ENCODE measurements around the gene TEAD1.

TEAD1 gene

GRCh38 chr11:12975195-12975594 lies 301.0 kb downstream of the TEAD1 start:
- Histone ChIP-seq H3K9me3 (ENCODE audit: control insufficient read depth, insufficient read depth, low read length) (no peaks in the 10 kb centered on the region), H3K79me2 (ENCODE audit: control insufficient read depth, low read length) (no peaks in the 10 kb centered on the region), H3F3A (ENCODE audit: control insufficient read depth, insufficient read depth) (no peaks in the 10 kb centered on the region), H3K9me2 (replicated peaks; ENCODE audit: control insufficient read depth, low read length) (no peaks in the 10 kb centered on the region), H3K27ac (ENCODE audit: low read depth, low read length) (no peak overlapping the region), H3K27me3 (ENCODE audit: control insufficient read depth, low read length) (no peaks in the 10 kb centered on the region), H3K36me3 (ENCODE audit: control insufficient read depth, low read length) (no peaks in the 10 kb centered on the region), H3K4me3 (ENCODE audit: low read length) (no peak overlapping the region), H3K4me2 (ENCODE audit: low read length) (no peak overlapping the region), H4K20me1 (ENCODE audit: control insufficient read depth, insufficient read depth, low read depth, low read length) (no peaks in the 10 kb centered on the region), H3K4me1 (ENCODE audit: control insufficient read depth, low read length) (no peaks in the 10 kb centered on the region)
- no peak for TF ChIP-seq EZH2phosphoT487 (IDR thresholded peaks at IDR 0.05; ENCODE audit: borderline replicate concordance, low read length)
- no peak for TF ChIP-seq CTCF (IDR thresholded peaks at IDR 0.05; ENCODE audit: low read depth, low read length, poor library complexity, severe bottlenecking)

GRCh38 chr11:12979928-12980689 lies 305.9 kb downstream of the TEAD1 start:
- no peak for TF ChIP-seq EZH2phosphoT487 (IDR thresholded peaks at IDR 0.05; ENCODE audit: borderline replicate concordance, low read length)
- TF ChIP-seq CTCF (IDR thresholded peaks at IDR 0.05; ENCODE audit: low read depth, low read length, poor library complexity, severe bottlenecking), result no peak
- H3K27me3 ChIP-seq (ENCODE audit: control insufficient read depth, low read length), result no peaks in the 10 kb centered on the region
- no peaks in the 10 kb centered on the region for H3K36me3 ChIP-seq (ENCODE audit: control insufficient read depth, low read length)
- no peak overlapping the region for H3K4me2 ChIP-seq (ENCODE audit: low read length)
- H3K27ac ChIP-seq (ENCODE audit: low read depth, low read length), result no peak overlapping the region
- no peaks in the 10 kb centered on the region for H3K9me2 ChIP-seq (replicated peaks; ENCODE audit: control insufficient read depth, low read length)
- H4K20me1 ChIP-seq (ENCODE audit: control insufficient read depth, insufficient read depth, low read depth, low read length), result no peaks in the 10 kb centered on the region
- no peaks in the 10 kb centered on the region for H3K9me3 ChIP-seq (ENCODE audit: control insufficient read depth, insufficient read depth, low read length)
- H3K4me3 ChIP-seq (ENCODE audit: low read length), result no peak overlapping the region
- no peaks in the 10 kb centered on the region for H3K79me2 ChIP-seq (ENCODE audit: control insufficient read depth, low read length)
- H3F3A ChIP-seq (ENCODE audit: control insufficient read depth, insufficient read depth), result no peaks in the 10 kb centered on the region
- H3K4me1 ChIP-seq (ENCODE audit: control insufficient read depth, low read length), result no peaks in the 10 kb centered on the region

- no peaks in the 10 kb centered on the region for H3K9me2 ChIP-seq (replicated peaks; ENCODE audit: control insufficient read depth, low read length)
- H3K27me3 ChIP-seq (ENCODE audit: control insufficient read depth, low read length), result no peaks in the 10 kb centered on the region
- no peak overlapping the region for H3K27ac ChIP-seq (ENCODE audit: low read depth, low read length)
- H4K20me1 ChIP-seq (ENCODE audit: control insufficient read depth, insufficient read depth, low read depth, low read length), result no peaks in the 10 kb centered on the region
- H3K4me3 ChIP-seq (ENCODE audit: low read length), result no peak overlapping the region
- H3K36me3 ChIP-seq (ENCODE audit: control insufficient read depth, low read length), result no peaks in the 10 kb centered on the region
- no peaks in the 10 kb centered on the region for H3K79me2 ChIP-seq (ENCODE audit: control insufficient read depth, low read length)
- no peaks in the 10 kb centered on the region for H3K9me3 ChIP-seq (ENCODE audit: control insufficient read depth, insufficient read depth, low read length)
- no peak overlapping the region for H3K4me2 ChIP-seq (ENCODE audit: low read length)
- no peaks in the 10 kb centered on the region for H3K4me1 ChIP-seq (ENCODE audit: control insufficient read depth, low read length)
- no peaks in the 10 kb centered on the region for H3F3A ChIP-seq (ENCODE audit: control insufficient read depth, insufficient read depth)
- TF ChIP-seq EZH2phosphoT487 (IDR thresholded peaks at IDR 0.05; ENCODE audit: borderline replicate concordance, low read length), result no peak
- no peak for TF ChIP-seq CTCF (IDR thresholded peaks at IDR 0.05; ENCODE audit: low read depth, low read length, poor library complexity, severe bottlenecking)
Observed at GRCh38 chr11:12981676-12982522, 307.7 kb downstream of the TEAD1 start.
